Fibroblast of skin of right quadriceps (primary cell): Measurements from ENCODE around the gene FCRLA.

Source experiments
- DNase-seq: peaks from one replicate; pipeline ENCODE4 v3.0.0-alpha.2; 2013

FCRLA gene

GRCh38 chr1:161735837-161736236 is 28.8 kb downstream of the FCRLA start:
- DNase-seq, result no peak

DNA sequence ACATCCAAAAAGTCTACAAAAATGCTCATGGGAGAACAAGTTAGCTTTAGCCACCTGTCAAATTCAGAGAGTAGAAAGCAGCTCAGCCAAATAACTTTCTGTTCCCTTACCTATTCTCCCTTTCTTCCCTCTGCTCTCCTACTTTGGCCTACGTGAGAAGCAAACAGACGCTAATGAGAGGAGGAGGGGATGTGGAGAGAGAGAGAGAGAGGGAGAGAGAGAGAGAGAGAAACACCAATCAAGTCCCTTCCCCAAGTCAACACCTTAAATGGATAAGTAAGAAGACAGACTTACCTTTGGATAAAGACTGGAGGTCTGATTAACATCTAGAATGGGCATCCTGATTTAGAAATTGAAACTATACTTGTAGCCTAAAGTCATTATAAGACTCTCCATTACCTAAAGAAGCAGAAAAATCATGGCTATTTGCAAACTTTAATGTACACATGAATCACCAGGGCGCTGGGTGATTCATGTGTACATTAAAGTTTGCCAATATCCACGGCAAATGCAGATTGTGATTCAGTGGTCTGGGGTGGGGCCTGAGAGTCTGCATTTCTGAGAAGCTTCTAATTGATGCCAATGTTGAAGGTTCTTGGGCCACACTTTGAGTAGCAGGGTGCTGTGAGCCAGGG is 29.4 kb downstream of the FCRLA start:
- DNase-seq, result peak; percentile 74

GRCh38 chr1:161737625-161738024 is 30.6 kb downstream of the FCRLA start:
- DNase-seq, result no peak

GRCh38 chr1:161738627-161739287 is 31.7 kb downstream of the FCRLA start:
- peak; percentile 82 for DNase-seq

- no peak for DNase-seq
Measured at GRCh38 chr1:161739865-161740566, 33.0 kb downstream of the FCRLA start.

DNA sequence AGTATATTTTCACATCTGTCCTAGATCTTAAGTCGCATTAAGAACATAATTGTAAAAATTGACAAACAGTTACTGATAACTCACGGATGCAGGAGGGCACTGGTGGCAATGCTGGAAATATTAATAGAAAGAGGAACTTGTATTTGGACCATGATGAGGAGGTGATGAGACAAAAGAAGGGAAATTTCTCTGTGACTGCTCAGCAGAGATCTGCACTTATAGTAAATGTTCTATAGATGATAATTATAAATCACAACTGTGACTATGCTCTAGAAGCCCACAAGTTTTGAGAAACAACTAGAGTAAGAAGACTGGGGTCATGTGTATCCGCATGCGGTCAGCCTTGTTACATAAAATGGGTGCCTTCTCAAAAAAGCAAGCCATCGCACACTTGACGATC is 33.9 kb downstream of the FCRLA start:
- DNase-seq, result no peak

- no peak for DNase-seq
Measured at GRCh38 chr1:161743231-161743630, 36.2 kb downstream of the FCRLA start.

DNA sequence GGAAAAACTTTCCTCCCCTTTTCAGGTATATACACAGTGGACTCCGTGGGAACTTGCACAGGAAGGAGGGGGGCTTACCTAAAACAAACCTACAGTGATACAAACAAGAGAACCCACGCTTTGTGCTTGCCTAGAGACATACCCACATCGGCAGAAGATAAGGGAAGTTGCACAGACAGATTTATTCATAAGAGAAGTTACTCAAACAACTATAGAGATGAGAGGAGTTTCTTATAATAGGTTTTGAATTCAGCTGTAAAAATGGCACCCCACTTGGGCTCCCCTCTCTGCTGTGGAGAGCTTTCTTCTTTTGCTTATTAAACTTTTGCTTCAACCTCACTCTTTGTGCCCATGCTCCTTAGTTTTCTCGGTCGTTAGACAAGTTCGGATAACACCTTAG is 40.8 kb downstream of the FCRLA start:
- no peak for DNase-seq

- peak; percentile 95 for DNase-seq
Measured at GRCh38 chr1:161749509-161750407, 42.7 kb downstream of the FCRLA start, which contains the start of gene DUSP12. Gene DUSP12, plus strand, starts transcription at chr1:161749786. Its CDS starts 16 bp downstream, at chr1:161749802.

GRCh38 chr1:161763522-161764098 is 56.6 kb downstream of the FCRLA start:
- DNase-seq, result no peak
